Right renal cortex interstitium (tissue), 3 donors: ENCODE results near the gene IDH1. TPM values are rescaled to one million over a fixed set of nuclear protein-coding genes. Genes with fewer than 3 reads are reported as not detected.
A peak's percentile ranks its signal among the peaks of the same experiment; 100 is the strongest.
"Not testable (repeated sequence)": the region's sequence is repeated elsewhere in the genome, so short reads cannot be mapped to it uniquely, and the experiment has no call there.

Source experiments
- DNase-seq, 3 donors: peaks; one replicate each; pipeline ENCODE4 v3.0.0-alpha.2; 2013; ENCODE audit warnings: low read depth in 3 of 3, low spot score in 2 of 3
- polyA plus RNA-seq, 3 donors: library from polyadenylated mRNA; unstranded; fragments of 120-200 nt; gene quantifications; one replicate each; pipeline ENCODE4 v1.2.1, GENCODE V29; 2013; ENCODE audit not compliant: insufficient read length in 3 of 3

Gene IDH1
- 100 to 1,000 TPM in 2 of 3 donors, 10 to 100 TPM in 1; 98.5 to 114 (median 101) TPM for polyA plus RNA-seq

GRCh38 chr2:208254871-208255556, at the start of gene IDH1:
IDH1 (minus strand) TSS chr2:208255071; CDS start chr2:208251551, 3,520 bp downstream.
- peak; percentile 86 to 94 (median 89) for DNase-seq

GRCh38 chr2:208304157-208304556, 49.3 kb upstream of the IDH1 start:
- DNase-seq: no peak

- no peak for DNase-seq
Measured at GRCh38 chr2:208300847-208301618, 46.2 kb upstream of the IDH1 start.

GRCh38 chr2:208297961-208298360, 43.1 kb upstream of the IDH1 start:
- DNase-seq: no peak

- DNase-seq: no peak
Measured at GRCh38 chr2:208296610-208297009, 41.7 kb upstream of the IDH1 start.

GRCh38 chr2:208295834-208296233, 41.0 kb upstream of the IDH1 start:
- no peak for DNase-seq

GRCh38 chr2:208294482-208295024, 39.7 kb upstream of the IDH1 start:
- no peak for DNase-seq

GRCh38 chr2:208285853-208286252, 31.0 kb upstream of the IDH1 start:
- DNase-seq: no peak

GRCh38 chr2:208280933-208281332, 26.1 kb upstream of the IDH1 start:
- no peak for DNase-seq

GRCh38 chr2:208280234-208280633, 25.4 kb upstream of the IDH1 start:
- DNase-seq: no peak

- no peak for DNase-seq
Measured at GRCh38 chr2:208279236-208279635, 24.4 kb upstream of the IDH1 start.

- DNase-seq: no peak
Measured at GRCh38 chr2:208278549-208278948, 23.7 kb upstream of the IDH1 start.

- DNase-seq: no peak
Measured at GRCh38 chr2:208274748-208275147, 19.9 kb upstream of the IDH1 start.

- no peak for DNase-seq
Measured at GRCh38 chr2:208269091-208269490, 14.2 kb upstream of the IDH1 start.

GRCh38 chr2:208268156-208268952, 13.5 kb upstream of the IDH1 start:
- DNase-seq: no peak

GRCh38 chr2:208267526-208267925, 12.7 kb upstream of the IDH1 start:
- not testable (repeated sequence) for DNase-seq

GRCh38 chr2:208266936-208267335, 12.1 kb upstream of the IDH1 start:
- DNase-seq: no peak

GRCh38 chr2:208266553-208266893, 11.7 kb upstream of the IDH1 start:
- DNase-seq: no peak

GRCh38 chr2:208265801-208266552, 11.1 kb upstream of the IDH1 start, which contains the start of gene PIKFYVE:
PIKFYVE (plus strand) TSS chr2:208266255; CDS start chr2:208271520, 5,265 bp downstream.
- DNase-seq: peak; percentile 88 to 98 (median 96)

GRCh38 chr2:208265371-208265800, 10.5 kb upstream of the IDH1 start:
- DNase-seq: peak in 1 of 3 donors; percentile 58
